ENCODE data around the gene TENM3. TPM values are rescaled to one million over a fixed set of nuclear protein-coding genes. Genes with fewer than 3 reads are reported as not detected.

Gene TENM3
- total RNA-seq, 2 experiments from 2014 or later, result not detected

DNA sequence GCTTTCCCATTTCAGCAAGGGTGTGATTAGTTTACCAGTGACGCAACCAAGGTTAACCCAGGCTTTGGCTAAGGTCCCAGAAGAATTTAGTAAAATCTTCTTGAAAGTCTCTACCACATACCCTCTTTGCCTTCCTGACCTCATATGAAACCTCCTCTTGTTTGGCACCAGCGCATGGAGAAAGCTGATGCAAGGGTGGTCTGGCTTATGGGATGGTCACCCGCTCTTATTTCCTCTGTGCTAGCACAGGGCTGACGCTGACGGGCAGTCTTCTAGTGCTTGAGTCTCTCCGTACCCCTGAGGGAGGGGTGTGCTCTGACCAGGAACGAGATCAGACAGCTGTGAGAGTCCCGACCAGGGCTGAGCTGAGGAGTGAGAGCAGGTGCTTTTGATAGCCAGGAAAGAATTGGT lies 137.6 kb downstream of the TENM3 start:
- intact Hi-C loops (cut with micrococcal nuclease; ENCODE audit: unreplicated experiment), result no loop called here
- no peak for TF ChIP-seq EZH2phosphoT487 (IDR thresholded peaks at IDR 0.05; ENCODE audit: borderline replicate concordance, low read depth, low read length)
- TF ChIP-seq, protein P1, sequence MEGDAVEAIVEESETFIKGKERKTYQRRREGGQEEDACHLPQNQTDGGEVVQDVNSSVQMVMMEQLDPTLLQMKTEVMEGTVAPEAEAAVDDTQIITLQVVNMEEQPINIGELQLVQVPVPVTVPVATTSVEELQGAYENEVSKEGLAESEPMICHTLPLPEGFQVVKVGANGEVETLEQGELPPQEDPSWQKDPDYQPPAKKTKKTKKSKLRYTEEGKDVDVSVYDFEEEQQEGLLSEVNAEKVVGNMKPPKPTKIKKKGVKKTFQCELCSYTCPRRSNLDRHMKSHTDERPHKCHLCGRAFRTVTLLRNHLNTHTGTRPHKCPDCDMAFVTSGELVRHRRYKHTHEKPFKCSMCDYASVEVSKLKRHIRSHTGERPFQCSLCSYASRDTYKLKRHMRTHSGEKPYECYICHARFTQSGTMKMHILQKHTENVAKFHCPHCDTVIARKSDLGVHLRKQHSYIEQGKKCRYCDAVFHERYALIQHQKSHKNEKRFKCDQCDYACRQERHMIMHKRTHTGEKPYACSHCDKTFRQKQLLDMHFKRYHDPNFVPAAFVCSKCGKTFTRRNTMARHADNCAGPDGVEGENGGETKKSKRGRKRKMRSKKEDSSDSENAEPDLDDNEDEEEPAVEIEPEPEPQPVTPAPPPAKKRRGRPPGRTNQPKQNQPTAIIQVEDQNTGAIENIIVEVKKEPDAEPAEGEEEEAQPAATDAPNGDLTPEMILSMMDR (conservative IDR thresholded peaks at IDR 0.05; ENCODE audit: low read length), result no peak
- Histone ChIP-seq H4K20me1 (ENCODE audit: insufficient read depth, low read length) (no peaks in the 10 kb centered on the region), H3K4me1 (ENCODE audit: insufficient read depth, low read length, poor library complexity, severe bottlenecking) (no peaks in the 10 kb centered on the region), H3K4me2 (ENCODE audit: low read length) (no peak overlapping the region), H3K4me3 (ENCODE audit: low read depth, low read length, poor library complexity, severe bottlenecking) (no peak overlapping the region), H3K27ac (ENCODE audit: low read depth, low read length, poor library complexity, severe bottlenecking) (no peak overlapping the region), H2AFZ (ENCODE audit: low read length) (no peak overlapping the region), H3K9me2 (ENCODE audit: insufficient read depth, low read length) (no peaks in the 10 kb centered on the region), H3K9me3 (ENCODE audit: low read length) (no peaks in the 10 kb centered on the region), H3K79me2 (ENCODE audit: insufficient read depth, low read depth, low read length) (no peaks in the 10 kb centered on the region), H3K36me3 (ENCODE audit: insufficient read depth, low read length) (no peaks in the 10 kb centered on the region)
- no TSS peak for BruUV-seq (replicated peaks)
- no peak for DNase-seq (ENCODE audit: low spot score)
- POLR2A ChIA-PET, result no interaction called here
- CTCF ChIA-PET (ENCODE audit: unreplicated experiment), result no interaction called here

DNA sequence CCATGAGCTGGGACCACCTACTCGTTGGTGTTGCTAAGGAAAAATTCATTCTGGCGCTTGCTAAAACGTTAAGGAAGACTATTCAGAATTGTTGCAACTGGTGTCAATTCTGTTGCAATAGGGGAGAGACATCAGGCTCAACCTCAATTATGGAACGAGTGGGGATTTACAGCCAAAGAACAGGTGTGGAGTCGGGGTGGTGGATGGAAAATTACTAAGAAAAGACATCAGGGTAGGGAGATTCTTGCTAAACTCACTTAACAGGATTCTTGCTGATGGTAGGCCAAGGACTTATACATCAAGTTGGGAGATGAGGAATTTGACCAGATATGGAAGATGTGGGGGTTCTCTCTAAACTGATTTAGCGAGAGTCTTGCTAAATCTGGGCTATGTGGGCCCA lies 139.7 kb downstream of the TENM3 start:
- Histone ChIP-seq H4K20me1 (ENCODE audit: insufficient read depth, low read length) (no peaks in the 10 kb centered on the region), H3K36me3 (ENCODE audit: insufficient read depth, low read length) (no peaks in the 10 kb centered on the region), H3K4me2 (ENCODE audit: low read length) (no peak overlapping the region), H3K79me2 (ENCODE audit: insufficient read depth, low read depth, low read length) (no peaks in the 10 kb centered on the region), H2AFZ (ENCODE audit: low read length) (no peak overlapping the region), H3K27ac (ENCODE audit: low read depth, low read length, poor library complexity, severe bottlenecking) (no peak overlapping the region), H3K9me2 (ENCODE audit: insufficient read depth, low read length) (no peaks in the 10 kb centered on the region), H3K4me1 (ENCODE audit: insufficient read depth, low read length, poor library complexity, severe bottlenecking) (no peaks in the 10 kb centered on the region), H3K9me3 (ENCODE audit: low read length) (no peaks in the 10 kb centered on the region), H3K4me3 (ENCODE audit: low read depth, low read length, poor library complexity, severe bottlenecking) (no peak overlapping the region)
- ChIA-PET POLR2A (interaction anchor here (0.7 kb wide), 1 partner anchor 11 kb away, joined by 3 read pairs; no protein-coding TSS in a partner anchor), CTCF (ENCODE audit: unreplicated experiment) (no interaction called here)
- intact Hi-C loops (cut with micrococcal nuclease; ENCODE audit: unreplicated experiment), result no loop called here
- BruUV-seq (replicated peaks), result no TSS peak
- TF ChIP-seq EZH2phosphoT487 (IDR thresholded peaks at IDR 0.05; ENCODE audit: borderline replicate concordance, low read depth, low read length), result no peak
- TF ChIP-seq, protein P1 (conservative IDR thresholded peaks at IDR 0.05; ENCODE audit: low read length), result no peak
- no peak for DNase-seq (ENCODE audit: low spot score)

DNA sequence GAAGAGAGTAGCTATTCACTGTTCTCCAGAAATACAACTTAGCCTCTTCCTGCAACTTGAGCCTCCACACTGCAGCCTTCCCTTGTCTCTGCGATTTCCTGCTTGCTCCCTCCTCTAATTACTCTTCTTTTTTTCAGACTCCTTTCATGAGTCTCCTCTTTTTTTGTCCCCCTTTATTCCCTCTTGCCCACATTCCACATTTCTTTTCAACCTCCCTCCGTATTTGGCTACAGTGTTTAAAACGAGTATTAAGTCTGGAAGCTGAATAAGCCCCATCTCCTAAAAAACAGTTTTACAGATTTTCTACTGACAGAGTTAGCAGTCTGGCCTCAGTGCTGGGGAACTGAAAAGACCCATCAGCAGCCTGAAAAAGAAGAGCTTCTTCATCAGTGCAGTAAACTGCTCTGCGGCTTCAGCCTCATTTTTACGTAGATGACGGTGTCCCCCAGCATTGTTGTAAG lies 141.5 kb downstream of the TENM3 start:
- Histone ChIP-seq H2AFZ (ENCODE audit: low read length) (no peak overlapping the region), H3K9me2 (ENCODE audit: insufficient read depth, low read length) (no peaks in the 10 kb centered on the region), H3K9me3 (ENCODE audit: low read length) (no peaks in the 10 kb centered on the region), H3K4me2 (ENCODE audit: low read length) (no peak overlapping the region), H3K4me3 (ENCODE audit: low read depth, low read length, poor library complexity, severe bottlenecking) (no peak overlapping the region), H3K4me1 (ENCODE audit: insufficient read depth, low read length, poor library complexity, severe bottlenecking) (no peaks in the 10 kb centered on the region), H3K36me3 (ENCODE audit: insufficient read depth, low read length) (no peaks in the 10 kb centered on the region), H3K79me2 (ENCODE audit: insufficient read depth, low read depth, low read length) (no peaks in the 10 kb centered on the region), H3K27ac (ENCODE audit: low read depth, low read length, poor library complexity, severe bottlenecking) (no peak overlapping the region), H4K20me1 (ENCODE audit: insufficient read depth, low read length) (no peaks in the 10 kb centered on the region)
- intact Hi-C loops (cut with micrococcal nuclease; ENCODE audit: unreplicated experiment), result no loop called here
- ChIA-PET POLR2A (no interaction called here), CTCF (ENCODE audit: unreplicated experiment) (no interaction called here)
- no peak for DNase-seq (ENCODE audit: low spot score)
- no peak for TF ChIP-seq EZH2phosphoT487 (IDR thresholded peaks at IDR 0.05; ENCODE audit: borderline replicate concordance, low read depth, low read length)
- TF ChIP-seq, protein P1 (conservative IDR thresholded peaks at IDR 0.05; ENCODE audit: low read length), result no peak
- BruUV-seq (replicated peaks), result no TSS peak

Measured in OCI-LY7 (cell line).